Fibroblast of pulmonary artery (primary cell): Measurements from ENCODE around the gene VEGFA.

ENCODE experiments used
- DNase-seq: peaks from one replicate; pipeline ENCODE4 v3.0.0-alpha.2; 2010; ENCODE audit warnings: low read depth
- H3K4me3 ChIP-seq: replicated peaks from 2 replicates; pipeline ENCODE4 v1.5.1; 2011; ENCODE audit warnings: low read depth, mild to moderate bottlenecking, control low read depth, low read length, moderate library complexity
- TF ChIP-seq, protein P1 (sequence below): IDR thresholded peaks from 2 replicates; pipeline ENCODE4 v1.5.1; 2011; ENCODE audit warnings: mild to moderate bottlenecking, control low read depth, low read length, inconsistent platforms; ENCODE audit errors: missing control alignments

VEGFA gene

DNA sequence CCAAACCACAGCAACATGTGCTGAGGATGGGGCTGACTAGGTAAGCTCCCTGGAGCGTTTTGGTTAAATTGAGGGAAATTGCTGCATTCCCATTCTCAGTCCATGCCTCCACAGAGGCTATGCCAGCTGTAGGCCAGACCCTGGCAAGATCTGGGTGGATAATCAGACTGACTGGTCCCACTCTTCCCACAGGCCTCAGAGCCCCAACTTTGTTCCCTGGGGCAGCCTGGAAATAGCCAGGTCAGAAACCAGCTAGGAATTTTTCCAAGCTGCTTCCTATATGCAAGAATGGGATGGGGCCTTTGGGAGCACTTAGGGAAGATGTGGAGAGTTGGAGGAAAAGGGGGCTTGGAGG is 1.5 kb upstream of the VEGFA start:
- TF ChIP-seq, protein P1, sequence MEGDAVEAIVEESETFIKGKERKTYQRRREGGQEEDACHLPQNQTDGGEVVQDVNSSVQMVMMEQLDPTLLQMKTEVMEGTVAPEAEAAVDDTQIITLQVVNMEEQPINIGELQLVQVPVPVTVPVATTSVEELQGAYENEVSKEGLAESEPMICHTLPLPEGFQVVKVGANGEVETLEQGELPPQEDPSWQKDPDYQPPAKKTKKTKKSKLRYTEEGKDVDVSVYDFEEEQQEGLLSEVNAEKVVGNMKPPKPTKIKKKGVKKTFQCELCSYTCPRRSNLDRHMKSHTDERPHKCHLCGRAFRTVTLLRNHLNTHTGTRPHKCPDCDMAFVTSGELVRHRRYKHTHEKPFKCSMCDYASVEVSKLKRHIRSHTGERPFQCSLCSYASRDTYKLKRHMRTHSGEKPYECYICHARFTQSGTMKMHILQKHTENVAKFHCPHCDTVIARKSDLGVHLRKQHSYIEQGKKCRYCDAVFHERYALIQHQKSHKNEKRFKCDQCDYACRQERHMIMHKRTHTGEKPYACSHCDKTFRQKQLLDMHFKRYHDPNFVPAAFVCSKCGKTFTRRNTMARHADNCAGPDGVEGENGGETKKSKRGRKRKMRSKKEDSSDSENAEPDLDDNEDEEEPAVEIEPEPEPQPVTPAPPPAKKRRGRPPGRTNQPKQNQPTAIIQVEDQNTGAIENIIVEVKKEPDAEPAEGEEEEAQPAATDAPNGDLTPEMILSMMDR = no peak
- no peak for DNase-seq
- no peak overlapping the region for H3K4me3 ChIP-seq

DNA sequence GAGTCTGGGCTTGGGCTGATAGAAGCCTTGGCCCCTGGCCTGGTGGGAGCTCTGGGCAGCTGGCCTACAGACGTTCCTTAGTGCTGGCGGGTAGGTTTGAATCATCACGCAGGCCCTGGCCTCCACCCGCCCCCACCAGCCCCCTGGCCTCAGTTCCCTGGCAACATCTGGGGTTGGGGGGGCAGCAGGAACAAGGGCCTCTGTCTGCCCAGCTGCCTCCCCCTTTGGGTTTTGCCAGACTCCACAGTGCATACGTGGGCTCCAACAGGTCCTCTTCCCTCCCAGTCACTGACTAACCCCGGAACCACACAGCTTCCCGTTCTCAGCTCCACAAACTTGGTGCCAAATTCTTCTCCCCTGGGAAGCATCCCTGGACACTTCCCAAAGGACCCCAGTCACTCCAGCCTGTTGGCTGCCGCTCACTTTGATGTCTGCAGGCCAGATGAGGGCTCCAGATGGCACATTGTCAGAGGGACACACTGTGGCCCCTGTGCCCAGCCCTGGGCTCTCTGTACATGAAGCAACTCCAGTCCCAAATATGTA is 957 bp upstream of the VEGFA start:
- peak; percentile 93 for DNase-seq
- TF ChIP-seq, protein P1 = no peak
- no peak overlapping the region for H3K4me3 ChIP-seq

DNA sequence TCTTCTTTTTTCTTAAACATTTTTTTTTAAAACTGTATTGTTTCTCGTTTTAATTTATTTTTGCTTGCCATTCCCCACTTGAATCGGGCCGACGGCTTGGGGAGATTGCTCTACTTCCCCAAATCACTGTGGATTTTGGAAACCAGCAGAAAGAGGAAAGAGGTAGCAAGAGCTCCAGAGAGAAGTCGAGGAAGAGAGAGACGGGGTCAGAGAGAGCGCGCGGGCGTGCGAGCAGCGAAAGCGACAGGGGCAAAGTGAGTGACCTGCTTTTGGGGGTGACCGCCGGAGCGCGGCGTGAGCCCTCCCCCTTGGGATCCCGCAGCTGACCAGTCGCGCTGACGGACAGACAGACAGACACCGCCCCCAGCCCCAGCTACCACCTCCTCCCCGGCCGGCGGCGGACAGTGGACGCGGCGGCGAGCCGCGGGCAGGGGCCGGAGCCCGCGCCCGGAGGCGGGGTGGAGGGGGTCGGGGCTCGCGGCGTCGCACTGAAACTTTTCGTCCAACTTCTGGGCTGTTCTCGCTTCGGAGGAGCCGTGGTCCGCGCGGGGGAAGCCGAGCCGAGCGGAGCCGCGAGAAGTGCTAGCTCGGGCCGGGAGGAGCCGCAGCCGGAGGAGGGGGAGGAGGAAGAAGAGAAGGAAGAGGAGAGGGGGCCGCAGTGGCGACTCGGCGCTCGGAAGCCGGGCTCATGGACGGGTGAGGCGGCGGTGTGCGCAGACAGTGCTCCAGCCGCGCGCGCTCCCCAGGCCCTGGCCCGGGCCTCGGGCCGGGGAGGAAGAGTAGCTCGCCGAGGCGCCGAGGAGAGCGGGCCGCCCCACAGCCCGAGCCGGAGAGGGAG is 580 bp downstream of the VEGFA start:
- TF ChIP-seq, protein P1 = no peak
- H3K4me3 ChIP-seq = peak overlapping the region; percentile 91
- DNase-seq = peak; percentile 61

DNA sequence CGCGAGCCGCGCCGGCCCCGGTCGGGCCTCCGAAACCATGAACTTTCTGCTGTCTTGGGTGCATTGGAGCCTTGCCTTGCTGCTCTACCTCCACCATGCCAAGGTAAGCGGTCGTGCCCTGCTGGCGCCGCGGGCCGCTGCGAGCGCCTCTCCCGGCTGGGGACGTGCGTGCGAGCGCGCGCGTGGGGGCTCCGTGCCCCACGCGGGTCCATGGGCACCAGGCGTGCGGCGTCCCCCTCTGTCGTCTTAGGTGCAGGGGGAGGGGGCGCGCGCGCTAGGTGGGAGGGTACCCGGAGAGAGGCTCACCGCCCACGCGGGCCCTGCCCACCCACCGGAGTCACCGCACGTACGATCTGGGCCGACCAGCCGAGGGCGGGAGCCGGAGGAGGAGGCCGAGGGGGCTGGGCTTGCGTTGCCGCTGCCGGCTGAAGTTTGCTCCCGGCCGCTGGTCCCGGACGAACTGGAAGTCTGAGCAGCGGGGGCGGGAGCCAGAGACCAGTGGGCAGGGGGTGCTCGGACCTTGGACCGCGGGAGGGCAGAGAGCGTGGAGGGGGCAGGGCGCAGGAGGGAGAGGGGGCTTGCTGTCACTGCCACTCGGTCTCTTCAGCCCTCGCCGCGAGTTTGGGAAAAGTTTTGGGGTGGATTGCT is 1.3 kb downstream of the VEGFA start:
- TF ChIP-seq, protein P1 = no peak
- DNase-seq = peak; percentile 64
- peak overlapping the region; percentile 91 for H3K4me3 ChIP-seq

DNA sequence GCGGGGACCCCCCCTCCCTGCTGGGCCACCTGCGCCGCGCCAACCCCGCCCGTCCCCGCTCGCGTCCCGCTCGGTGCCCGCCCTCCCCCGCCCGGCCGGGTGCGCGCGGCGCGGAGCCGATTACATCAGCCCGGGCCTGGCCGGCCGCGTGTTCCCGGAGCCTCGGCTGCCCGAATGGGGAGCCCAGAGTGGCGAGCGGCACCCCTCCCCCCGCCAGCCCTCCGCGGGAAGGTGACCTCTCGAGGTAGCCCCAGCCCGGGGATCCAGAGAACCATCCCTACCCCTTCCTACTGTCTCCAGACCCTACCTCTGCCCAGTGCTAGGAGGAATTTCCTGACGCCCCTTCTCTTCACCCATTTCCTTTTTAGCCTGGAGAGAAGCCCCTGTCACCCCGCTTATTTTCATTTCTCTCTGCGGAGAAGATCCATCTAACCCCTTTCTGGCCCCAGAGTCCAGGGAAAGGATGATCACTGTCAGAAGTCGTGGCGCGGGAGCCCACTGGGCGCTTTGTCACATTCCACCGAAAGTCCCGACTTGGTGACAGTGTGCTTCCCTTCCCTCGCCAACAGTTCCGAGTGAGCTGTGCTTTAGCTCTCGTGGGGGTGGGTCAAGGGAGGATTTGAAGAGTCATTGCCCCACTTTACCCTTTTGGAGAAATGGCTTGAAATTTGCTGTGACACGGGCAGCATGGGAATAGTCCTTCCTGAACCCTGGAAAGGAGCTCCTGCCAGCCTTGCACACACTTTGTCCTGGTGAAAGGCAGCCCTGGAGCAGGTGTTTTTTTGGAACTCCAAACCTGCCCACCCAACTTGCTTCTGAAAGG is 2.1 kb downstream of the VEGFA start:
- peak overlapping the region; percentile 91 for H3K4me3 ChIP-seq
- peak; percentile 43 for DNase-seq
- TF ChIP-seq, protein P1 = no peak

DNA sequence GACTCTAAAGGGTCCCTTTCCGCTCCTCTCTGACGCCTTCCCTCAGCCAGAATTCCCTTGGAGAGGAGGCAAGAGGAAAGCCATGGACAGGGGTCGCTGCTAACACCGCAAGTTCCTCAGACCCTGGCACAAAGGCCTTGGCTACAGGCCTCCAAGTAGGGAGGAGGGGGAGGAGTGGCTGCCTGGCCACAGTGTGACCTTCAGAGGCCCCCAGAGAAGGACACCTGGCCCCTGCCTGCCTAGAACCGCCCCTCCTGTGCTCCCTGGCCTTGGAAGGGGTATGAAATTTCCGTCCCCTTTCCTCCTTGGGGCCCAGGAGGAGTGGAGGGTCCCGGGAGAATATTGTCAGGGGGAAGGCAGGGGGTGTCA is 2.7 kb downstream of the VEGFA start:
- peak overlapping the region; percentile 91 for H3K4me3 ChIP-seq
- no peak for DNase-seq

More for the DNA sequence above, 2.7 kb downstream of the VEGFA start:
- TF ChIP-seq, protein P1 = no peak
